ENCODE results near the gene RAB1A. TPM values are rescaled to one million over a fixed set of nuclear protein-coding genes. Genes with fewer than 3 reads are reported as not detected.

RAB1A gene
- total RNA-seq, 2 experiments from 2014 or later, result 58.7 to 62.7 TPM

GRCh38 chr2:65045651-65046050 is 84.3 kb downstream of the RAB1A start:
- ATAC-seq (no peak), DNase-seq (no peak)
- ChIA-PET CTCF (interaction anchor here (2.3 kb wide), 1 partner anchor 128 kb away, joined by 8 read pairs; no protein-coding TSS in a partner anchor), POLR2A (interaction anchor here (1.0 kb wide), 1 partner anchor 39 kb away, joined by 3 read pairs; no protein-coding TSS in a partner anchor)
- H3K4me3 Mint-ChIP-seq, result no peak overlapping the region
- peaks cover 17% of the 10 kb centered on the region for H3K9me3 Mint-ChIP-seq (ENCODE audit: insufficient read depth)
- H3K36me3 Mint-ChIP-seq (ENCODE audit: low read depth), result peaks cover 33% of the 10 kb centered on the region
- no peak overlapping the region for H3K27ac Mint-ChIP-seq
- H3K4me1 Mint-ChIP-seq (ENCODE audit: low read depth), result peaks cover 7% of the 10 kb centered on the region
- H3K27me3 Mint-ChIP-seq (ENCODE audit: low read depth), result no peaks in the 10 kb centered on the region

- POLR2A ChIA-PET, result interaction anchor here (1.6 to 1.8 kb wide), 2 partner anchors 9 to 24 kb away, joined by 4 read pairs; no protein-coding TSS in a partner anchor
- no peak overlapping the region for H3K27ac Mint-ChIP-seq
Measured at GRCh38 chr2:65044097-65044735, 85.7 kb downstream of the RAB1A start.

GRCh38 chr2:65043001-65043400 is 86.9 kb downstream of the RAB1A start:
- Mint-ChIP-seq H3K4me1 (ENCODE audit: low read depth) (peaks cover 16% of the 10 kb centered on the region), H3K9me3 (ENCODE audit: insufficient read depth) (peaks cover 17% of the 10 kb centered on the region), H3K4me3 (no peak overlapping the region), H3K27me3 (ENCODE audit: low read depth) (no peaks in the 10 kb centered on the region), H3K27ac (no peak overlapping the region), H3K36me3 (ENCODE audit: low read depth) (peaks cover 25% of the 10 kb centered on the region)
- CTCF ChIA-PET, result interaction anchor here (0.8 to 14.8 kb wide), 5 partner anchors 10 to 126 kb away, joined by 3 to 169 read pairs (median 5); partner anchors contain the start of gene CEP68
- DNase-seq (no peak), ATAC-seq (no peak)
- POLR2A ChIA-PET, result interaction anchor here (1.3 to 1.8 kb wide), 3 partner anchors 10 to 25 kb away, joined by 3 to 4 read pairs (median 4); partner anchors contain the start of gene CEP68

More at GRCh38 chr2:65044097-65044735, 85.7 kb downstream of the RAB1A start:
- CTCF ChIA-PET, result interaction anchor here (0.9 to 14.8 kb wide), 5 partner anchors 10 to 128 kb away, joined by 3 to 169 read pairs (median 5); partner anchors contain the start of gene CEP68
- DNase-seq, result no peak
- no peak overlapping the region for H3K4me3 Mint-ChIP-seq
- no peak for ATAC-seq
- H3K9me3 Mint-ChIP-seq (ENCODE audit: insufficient read depth), result peaks cover 17% of the 10 kb centered on the region
- H3K4me1 Mint-ChIP-seq (ENCODE audit: low read depth), result peaks cover 16% of the 10 kb centered on the region
- H3K27me3 Mint-ChIP-seq (ENCODE audit: low read depth), result no peaks in the 10 kb centered on the region
- peaks cover 33% of the 10 kb centered on the region for H3K36me3 Mint-ChIP-seq (ENCODE audit: low read depth)

GRCh38 chr2:65040400-65041261 is 89.3 kb downstream of the RAB1A start:
- Mint-ChIP-seq H3K36me3 (ENCODE audit: low read depth) (peaks cover 23% of the 10 kb centered on the region), H3K27ac (no peak overlapping the region), H3K4me1 (ENCODE audit: low read depth) (peaks cover 16% of the 10 kb centered on the region), H3K4me3 (peak overlapping the region; percentile 50), H3K27me3 (ENCODE audit: low read depth) (no peaks in the 10 kb centered on the region), H3K9me3 (ENCODE audit: insufficient read depth) (peaks cover 17% of the 10 kb centered on the region)
- peak; percentile 94 for ATAC-seq
- CTCF ChIA-PET, result interaction anchor here (0.6 to 14.8 kb wide), 13 partner anchors 10 to 124 kb away, joined by 3 to 169 read pairs (median 4); partner anchors contain the start of genes CEP68 and SLC1A4
- DNase-seq, result peak; percentile 87
- POLR2A ChIA-PET, result interaction anchor here (0.5 kb wide), 1 partner anchor 94 kb away, joined by 4 read pairs; no protein-coding TSS in a partner anchor

- Mint-ChIP-seq H3K27me3 (ENCODE audit: low read depth) (no peaks in the 10 kb centered on the region), H3K27ac (no peak overlapping the region), H3K4me3 (no peak overlapping the region), H3K4me1 (ENCODE audit: low read depth) (peaks cover 16% of the 10 kb centered on the region), H3K36me3 (ENCODE audit: low read depth) (peaks cover 18% of the 10 kb centered on the region), H3K9me3 (ENCODE audit: insufficient read depth) (peaks cover 15% of the 10 kb centered on the region)
- ATAC-seq, result no peak
- ChIA-PET POLR2A (no interaction called here), CTCF (interaction anchor here (1.0 to 14.8 kb wide), 7 partner anchors 9 to 123 kb away, joined by 3 to 169 read pairs (median 4); partner anchors contain the start of gene SLC1A4)
- no peak for DNase-seq
Measured at GRCh38 chr2:65039640-65040039, 90.3 kb downstream of the RAB1A start.

- no peak overlapping the region for H3K4me3 Mint-ChIP-seq
- H3K36me3 Mint-ChIP-seq (ENCODE audit: low read depth), result peaks cover 3% of the 10 kb centered on the region
- ChIA-PET POLR2A (no interaction called here), CTCF (interaction anchor here (14.8 kb wide), 1 partner anchor 120 kb away, joined by 169 read pairs; no protein-coding TSS in a partner anchor)
- ATAC-seq (no peak), DNase-seq (no peak)
- no peaks in the 10 kb centered on the region for H3K9me3 Mint-ChIP-seq (ENCODE audit: insufficient read depth)
- H3K27me3 Mint-ChIP-seq (ENCODE audit: low read depth), result no peaks in the 10 kb centered on the region
- no peak overlapping the region for H3K27ac Mint-ChIP-seq
- H3K4me1 Mint-ChIP-seq (ENCODE audit: low read depth), result peaks cover 16% of the 10 kb centered on the region
Measured at GRCh38 chr2:65037178-65037577, 92.7 kb downstream of the RAB1A start.

Other genes with a start within 250 kb of the RAB1A start
- gene SLC1A4, start 140.7 kb downstream of the RAB1A start, total RNA-seq, result 10 to 100 TPM; 48.8 to 50.1 TPM
- gene CEP68, start 73.7 kb downstream of the RAB1A start, total RNA-seq, result 1 to 10 TPM; 8.1 to 9.7 TPM
- gene ACTR2, start 97.7 kb upstream of the RAB1A start, total RNA-seq, result 100 to 1,000 TPM; 478 to 493 TPM

Data from activated CD8-positive, alpha-beta T cell treated with anti-CD3 and anti-CD28 coated beads, Interleukin-2, amount 10 ng/mL, durations not matched to agents 7 days and 5 days (primary cell).